Esophagus muscularis mucosa (tissue), 4 donors: Measurements from ENCODE around the gene CNGB1. TPM values are rescaled to one million over a fixed set of nuclear protein-coding genes. Genes with fewer than 3 reads are reported as not detected.

Experiments used
- DNase-seq: peaks from one replicate; pipeline ENCODE4 v3.0.0-alpha.2; 2017; ENCODE audit errors: extremely low spot score
- H3K27ac ChIP-seq, 4 donors: fragments of 200-600 bp; sonication (generic); replicated peaks in 1 of 4; 1 replicate in 3 of 4; 2 replicates in 1 of 4; pipeline ENCODE4 v1.5.1; 2016 to 2019; ENCODE audit warnings: mild to moderate bottlenecking in 1 of 4
- H3K27me3 ChIP-seq, 4 donors: fragments of 200-600 bp; sonication (generic); one replicate each; pipeline versions ENCODE4 v1.5.1 to v1.6.0; 2016 to 2019
- H3K36me3 ChIP-seq, 4 donors: fragments of 200-600 bp; sonication (generic); one replicate each; pipeline ENCODE4 v1.5.1; 2016 to 2019
- H3K4me1 ChIP-seq, 4 donors: fragments of 200-600 bp; sonication (generic); one replicate each; pipeline ENCODE4 v1.5.1; 2016 to 2019
- H3K4me3 ChIP-seq, 4 donors: fragments of 200-600 bp; sonication (generic); 1 replicate in 2 of 4; 2 replicates in 2 of 4; pipeline ENCODE4 v1.5.1; 2016 to 2019; ENCODE audit warnings: mild to moderate bottlenecking in 4 of 4, moderate library complexity in 1 of 4
- H3K9me3 ChIP-seq, 4 donors: fragments of 200-600 bp; sonication (generic); 1 replicate in 3 of 4; 2 replicates in 1 of 4; pipeline ENCODE4 v1.5.1; 2016 to 2019
- CTCF ChIP-seq, 3 experiments: fragments of 200-600 bp in 2 of 3; fragments of 450-650 bp in 1 of 3; sonication (generic) in 2 of 3; IDR thresholded peaks; one replicate each; pipeline ENCODE4 v1.5.1; 2017 to 2019; ENCODE audit warnings: antibody characterized with exemption in 3 of 3, mild to moderate bottlenecking in 2 of 3, moderate library complexity in 1 of 3
- EP300 ChIP-seq: sonication (generic); formaldehyde crosslinking; IDR thresholded peaks from one replicate; pipeline ENCODE4 v1.6.1; 2017; ENCODE audit warnings: antibody characterized with exemption
- POLR2A ChIP-seq: fragments of 450-650 bp; IDR thresholded peaks from one replicate; pipeline ENCODE4 v1.6.1; 2017; ENCODE audit warnings: antibody characterized with exemption, moderate library complexity, mild to moderate bottlenecking, low read depth
- POLR2AphosphoS5 ChIP-seq, 2 donors: sonication (generic); formaldehyde crosslinking; IDR thresholded peaks; one replicate each; pipeline ENCODE4 v1.6.1; 2017; ENCODE audit warnings: antibody characterized with exemption in 2 of 2
- WGBS: methylation state at CpG from one replicate; pipeline ENCODE4 v1.1.5; 2018; 5-methylcytosine and 5-hydroxymethylcytosine counted together
- intact Hi-C: fragments of 100-400 bp; cut with DNase I; formaldehyde crosslinking; loops from one replicate; pipeline ENCODE4 v1.15.1; 2023
- total RNA-seq, 4 donors: library from RNA; depleted of rRNA; stranded (reverse); fragments of >200 nt; gene quantifications; one replicate each; pipeline versions ENCODE4 v1.1.0 to v1.2.1, GENCODE V29; 2016

Gene CNGB1
- under 1 TPM; under 0.01 to 0.97 (median 0.31) TPM for total RNA-seq

- TF ChIP-seq EP300 (no peak), POLR2A (no peak), POLR2AphosphoS5 (IDR thresholded peaks at IDR 0.05) (no peak), CTCF (IDR thresholded peaks at IDR 0.05) (no peak)
- 65% methylated on average over 6 of the region's 6 CpGs for WGBS
- no peak for DNase-seq
Observed at GRCh38 chr16:57970970-57971369, at the start of gene CNGB1. TSS of gene CNGB1 (minus strand) at chr16:57971128. CDS start at chr16:57967286, 3,842 bp downstream.

GRCh38 chr16:58019866-58020538, 49.1 kb upstream of the CNGB1 start:
- DNase-seq = no peak
- Histone ChIP-seq H3K27ac (no peak overlapping the region), H3K4me1 (peaks cover 27 to 43% (median 38%) of the 10 kb centered on the region in 4 donors), H3K4me3 (no peak overlapping the region), H3K27me3 (no peaks in the 10 kb centered on the region), H3K36me3 (peaks cover 18 to 42% (median 31%) of the 10 kb centered on the region in 4 donors), H3K9me3 (no peaks in the 10 kb centered on the region)
- TF ChIP-seq EP300 = no peak
- no peak for TF ChIP-seq CTCF (IDR thresholded peaks at IDR 0.05)
- TF ChIP-seq POLR2AphosphoS5 (IDR thresholded peaks at IDR 0.05) = no peak
- TF ChIP-seq POLR2A = no peak
- WGBS = 84% methylated on average over 8 of the region's 8 CpGs
- intact Hi-C loops = loop anchor here (5.0 kb wide), 2 partner anchors 177 to 467 kb away; partner anchors contain the start of gene CSNK2A2

More at GRCh38 chr16:57970970-57971369, at the start of gene CNGB1:
- intact Hi-C loops = no loop called here
- no peaks in the 10 kb centered on the region for H3K36me3 ChIP-seq
- no peak within 1 kb of the TSS for H3K4me3 ChIP-seq
- no peak within 1 kb of the TSS for H3K27ac ChIP-seq
- H3K27me3 ChIP-seq = no peaks in the 10 kb centered on the region
- H3K4me1 ChIP-seq = peaks cover 0 to 4% (median 3%) of the 10 kb centered on the region in 4 donors
- no peaks in the 10 kb centered on the region for H3K9me3 ChIP-seq

GRCh38 chr16:58018803-58019202, 47.9 kb upstream of the CNGB1 start:
- H3K27ac ChIP-seq = no peak overlapping the region
- H3K4me1 ChIP-seq = peaks cover 19 to 33% (median 28%) of the 10 kb centered on the region in 4 donors
- intact Hi-C loops = no loop called here
- TF ChIP-seq POLR2AphosphoS5 (IDR thresholded peaks at IDR 0.05) = no peak
- TF ChIP-seq POLR2A = no peak
- TF ChIP-seq CTCF (IDR thresholded peaks at IDR 0.05) = no peak
- TF ChIP-seq EP300 = no peak
- H3K4me3 ChIP-seq = no peak overlapping the region
- no peak for DNase-seq
- WGBS = 79% methylated on average over 7 of the region's 7 CpGs
- H3K36me3 ChIP-seq = peaks cover 18 to 51% (median 33%) of the 10 kb centered on the region in 4 donors
- H3K9me3 ChIP-seq = no peaks in the 10 kb centered on the region
- no peaks in the 10 kb centered on the region for H3K27me3 ChIP-seq

GRCh38 chr16:58016840-58017446, 46.0 kb upstream of the CNGB1 start:
- H3K36me3 ChIP-seq = peaks cover 18 to 64% (median 46%) of the 10 kb centered on the region in 4 donors

More at GRCh38 chr16:58016840-58017446, 46.0 kb upstream of the CNGB1 start:
- no peaks in the 10 kb centered on the region for H3K27me3 ChIP-seq
- DNase-seq = no peak
- H3K4me3 ChIP-seq = no peak overlapping the region
- 77% methylated on average over 12 of the region's 12 CpGs for WGBS
- TF ChIP-seq EP300 (no peak), POLR2AphosphoS5 (IDR thresholded peaks at IDR 0.05) (no peak), POLR2A (no peak), CTCF (IDR thresholded peaks at IDR 0.05) (no peak)
- no peaks in the 10 kb centered on the region for H3K9me3 ChIP-seq
- intact Hi-C loops = no loop called here
- H3K4me1 ChIP-seq = peaks cover 3 to 14% (median 10%) of the 10 kb centered on the region in 4 donors
- H3K27ac ChIP-seq = no peak overlapping the region
